AG09319 (cell line): ENCODE results near the gene EARS2.
"Not testable (repeated sequence)": the region's sequence is repeated elsewhere in the genome, so short reads cannot be mapped to it uniquely, and the experiment has no call there.

ENCODE experiments used
- DNase-seq: peaks from one replicate; pipeline ENCODE4 v3.0.0-alpha.2; 2010; ENCODE audit warnings: low read depth; ENCODE audit errors: extremely low read depth
- TF ChIP-seq, protein P1 (sequence below): IDR thresholded peaks from 2 replicates; pipeline ENCODE4 v1.5.1; 2011; ENCODE audit warnings: low read depth, mild to moderate bottlenecking, inconsistent platforms, low read length, moderate library complexity

EARS2 gene

DNA sequence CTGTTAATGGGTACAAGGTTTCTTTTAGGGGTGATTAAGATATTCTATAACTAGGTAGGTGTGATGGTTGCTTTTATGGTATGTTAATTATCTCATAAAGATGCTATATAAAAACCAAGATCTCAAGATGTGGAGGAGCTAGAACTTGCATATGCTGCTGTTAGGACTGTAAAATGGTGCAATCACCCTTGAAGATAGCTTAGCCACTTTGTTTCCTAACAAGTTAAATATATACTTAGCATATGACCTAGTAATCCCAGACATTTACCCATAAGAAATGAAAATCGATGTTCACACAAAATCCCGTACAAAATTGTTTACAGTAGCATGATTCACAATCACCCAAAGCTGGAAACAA is 71.9 kb downstream of the EARS2 start:
- DNase-seq = no peak
- TF ChIP-seq, protein P1, sequence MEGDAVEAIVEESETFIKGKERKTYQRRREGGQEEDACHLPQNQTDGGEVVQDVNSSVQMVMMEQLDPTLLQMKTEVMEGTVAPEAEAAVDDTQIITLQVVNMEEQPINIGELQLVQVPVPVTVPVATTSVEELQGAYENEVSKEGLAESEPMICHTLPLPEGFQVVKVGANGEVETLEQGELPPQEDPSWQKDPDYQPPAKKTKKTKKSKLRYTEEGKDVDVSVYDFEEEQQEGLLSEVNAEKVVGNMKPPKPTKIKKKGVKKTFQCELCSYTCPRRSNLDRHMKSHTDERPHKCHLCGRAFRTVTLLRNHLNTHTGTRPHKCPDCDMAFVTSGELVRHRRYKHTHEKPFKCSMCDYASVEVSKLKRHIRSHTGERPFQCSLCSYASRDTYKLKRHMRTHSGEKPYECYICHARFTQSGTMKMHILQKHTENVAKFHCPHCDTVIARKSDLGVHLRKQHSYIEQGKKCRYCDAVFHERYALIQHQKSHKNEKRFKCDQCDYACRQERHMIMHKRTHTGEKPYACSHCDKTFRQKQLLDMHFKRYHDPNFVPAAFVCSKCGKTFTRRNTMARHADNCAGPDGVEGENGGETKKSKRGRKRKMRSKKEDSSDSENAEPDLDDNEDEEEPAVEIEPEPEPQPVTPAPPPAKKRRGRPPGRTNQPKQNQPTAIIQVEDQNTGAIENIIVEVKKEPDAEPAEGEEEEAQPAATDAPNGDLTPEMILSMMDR = no peak

DNA sequence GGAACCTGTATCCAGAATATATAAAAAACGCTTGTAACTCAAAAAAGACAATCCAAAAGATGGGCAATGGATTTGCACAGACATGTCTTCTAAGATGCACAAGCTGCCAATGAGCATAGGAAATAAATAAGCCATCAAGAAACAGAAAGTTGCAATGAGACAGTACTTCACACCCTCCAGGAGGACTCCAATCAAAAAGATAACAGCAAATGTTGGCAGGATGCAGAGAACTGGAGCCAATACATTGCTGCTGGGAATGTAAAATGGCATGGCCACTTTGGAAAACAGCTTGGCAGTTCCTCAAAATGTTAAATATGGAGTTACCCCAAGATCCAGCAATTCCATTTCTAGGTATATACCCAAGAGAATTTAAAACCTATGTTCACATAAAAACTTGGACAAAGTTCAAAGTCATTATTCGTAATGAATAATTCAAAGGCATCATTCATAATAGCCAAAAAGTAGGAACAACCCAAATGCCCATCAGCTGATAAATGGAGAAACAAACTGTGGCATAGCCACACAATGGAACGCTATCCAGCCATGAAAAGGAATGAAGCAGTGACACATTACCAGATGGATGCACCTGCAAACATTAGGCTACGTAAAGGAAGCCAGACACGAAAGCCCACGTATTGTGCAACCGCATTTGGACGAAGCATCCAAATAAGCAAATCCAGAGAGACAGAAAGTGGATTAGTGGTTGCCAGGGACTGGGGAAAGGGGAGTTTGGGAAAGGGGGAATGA is 72.5 kb downstream of the EARS2 start:
- no peak for DNase-seq
- TF ChIP-seq, protein P1 = no peak

DNA sequence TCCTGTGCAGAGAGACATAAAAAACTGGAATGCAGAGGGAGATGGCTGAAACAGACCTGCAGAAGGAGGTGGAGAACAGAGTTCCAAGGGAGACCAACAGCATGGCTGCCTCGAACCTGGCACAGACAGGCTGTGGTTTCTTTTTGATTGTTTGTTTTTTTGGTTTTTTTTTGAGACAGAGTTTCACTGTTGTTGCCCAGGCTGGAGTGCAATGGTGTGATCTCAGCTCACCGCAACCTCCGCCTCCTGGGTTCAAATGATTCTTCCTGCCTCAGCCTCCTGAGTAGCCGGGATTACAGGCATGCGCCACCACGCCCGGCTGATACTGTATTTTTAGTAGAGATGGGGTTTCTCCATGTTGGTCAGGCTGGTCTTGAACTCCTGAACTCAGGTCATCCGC is 73.7 kb downstream of the EARS2 start:
- not testable (repeated sequence) for DNase-seq

DNA sequence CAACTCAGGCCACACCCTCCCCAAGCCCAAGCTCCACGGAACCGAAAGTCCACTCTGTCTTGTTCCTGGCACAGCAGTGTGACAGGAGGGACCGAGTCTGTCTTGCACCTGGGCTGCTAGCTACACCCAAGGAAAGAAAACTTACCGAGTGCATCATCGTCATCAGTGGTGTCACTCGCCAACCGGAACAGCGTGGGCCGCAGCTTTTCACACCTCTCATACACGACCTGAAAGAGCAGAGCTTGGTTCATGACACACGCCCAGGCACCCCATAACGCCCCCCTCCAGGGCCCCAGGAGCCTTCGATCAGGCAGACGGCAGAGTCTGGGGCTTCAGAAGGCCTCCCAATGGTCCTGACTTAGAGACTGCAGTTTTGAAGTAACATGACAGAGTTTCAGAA is 74.4 kb downstream of the EARS2 start:
- TF ChIP-seq, protein P1 = no peak
- DNase-seq = no peak

DNA sequence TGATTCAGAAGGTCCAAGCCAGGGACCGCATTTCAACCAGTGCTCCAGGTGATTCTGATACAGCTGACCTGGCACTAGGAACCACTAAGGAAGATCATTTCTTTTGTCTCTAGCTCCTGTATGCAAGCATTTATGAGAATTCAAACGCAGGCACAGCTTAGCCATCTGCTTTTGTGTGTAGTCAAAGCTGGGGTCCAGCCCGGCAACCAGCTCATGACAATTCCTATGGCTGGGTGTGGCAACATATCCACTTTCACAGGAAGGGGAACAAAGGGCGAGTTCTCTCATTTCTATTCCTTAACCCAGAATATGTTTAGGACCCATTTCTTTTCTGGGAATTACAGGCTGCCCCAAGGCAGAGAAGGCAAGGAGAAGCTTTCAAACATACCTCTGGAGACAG is 76.9 kb downstream of the EARS2 start:
- no peak for DNase-seq

DNA sequence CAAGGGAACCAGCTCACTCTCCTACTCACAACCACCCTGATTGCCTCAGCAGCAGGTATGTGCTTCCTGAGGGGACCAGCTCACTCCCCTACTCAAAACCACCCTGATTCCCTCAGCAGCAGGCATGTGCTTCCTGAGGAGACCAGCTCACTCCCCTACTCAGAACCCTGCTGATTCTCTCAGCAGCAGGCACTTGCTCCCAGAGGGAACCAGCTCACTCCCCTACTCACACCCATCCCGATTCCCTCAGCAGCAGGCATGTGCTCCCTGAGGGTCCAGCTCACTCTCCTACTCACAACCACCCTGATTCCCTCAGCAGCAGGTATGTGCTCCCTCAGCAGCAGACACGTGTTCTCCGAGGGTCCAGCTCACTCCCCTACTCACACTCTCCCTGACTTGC is 78.0 kb downstream of the EARS2 start:
- TF ChIP-seq, protein P1 = no peak
- DNase-seq = no peak

More for the DNA sequence above, 76.9 kb downstream of the EARS2 start:
- TF ChIP-seq, protein P1 = no peak

DNA sequence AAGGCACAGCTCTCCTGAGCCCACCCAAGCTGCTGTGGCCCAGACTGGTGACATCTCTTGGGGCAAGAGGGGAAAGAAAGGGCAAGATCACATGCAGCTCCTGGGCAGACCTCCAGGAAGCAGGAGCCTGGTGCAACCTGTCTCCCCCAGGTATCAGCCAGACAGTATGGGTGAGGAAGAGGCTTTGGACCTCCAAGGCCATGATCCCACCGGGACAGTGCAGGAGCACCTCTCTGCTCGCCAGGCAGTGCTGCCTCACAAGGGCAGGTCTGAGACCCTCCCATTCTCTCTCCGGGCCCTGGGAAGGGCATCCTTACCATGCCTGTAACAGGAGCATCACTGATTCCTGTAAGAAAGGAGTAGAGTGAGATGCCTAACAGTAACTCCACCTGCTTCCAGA is 78.6 kb downstream of the EARS2 start:
- TF ChIP-seq, protein P1 = no peak
- DNase-seq = no peak

DNA sequence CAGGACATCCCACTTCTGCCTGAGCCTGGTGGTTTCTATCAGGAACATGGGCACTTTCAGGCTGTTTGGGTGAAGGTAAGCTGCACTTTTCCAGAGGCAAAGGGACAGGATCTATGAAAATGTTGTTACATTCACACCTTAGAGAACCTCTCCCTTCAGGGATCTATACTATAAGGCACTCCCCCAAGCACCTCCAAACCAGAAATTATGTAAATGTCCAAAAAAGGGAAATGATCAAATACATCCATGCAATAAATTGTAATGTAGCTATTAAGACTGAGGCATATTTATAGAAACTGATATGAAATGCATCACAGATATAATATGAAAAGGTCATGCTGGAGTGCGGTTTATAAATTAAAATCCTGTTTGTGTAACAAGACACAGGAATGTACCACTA is 80.9 kb downstream of the EARS2 start:
- TF ChIP-seq, protein P1 = no peak
- no peak for DNase-seq
